Mucosa of rectum (tissue), 2 donors: Measurements from ENCODE around the gene THSD4.

Source experiments
- H3K27ac ChIP-seq, 2 donors: one replicate each; pipeline ENCODE4 v1.7.0; 2013; ENCODE audit warnings: inconsistent platforms in 2 of 2, low read depth in 2 of 2, low read length in 2 of 2
- H3K27me3 ChIP-seq, 2 donors: one replicate each; pipeline ENCODE4 v1.7.0; 2013; ENCODE audit warnings: low read length in 2 of 2; ENCODE audit not compliant: control insufficient read depth in 2 of 2, insufficient read depth in 2 of 2
- H3K36me3 ChIP-seq, 2 donors: one replicate each; pipeline ENCODE4 v1.7.0; 2013; ENCODE audit warnings: low read length in 2 of 2; ENCODE audit not compliant: control insufficient read depth in 2 of 2, insufficient read depth in 2 of 2
- H3K4me1 ChIP-seq, 2 donors: one replicate each; pipeline ENCODE4 v1.7.0; 2013; ENCODE audit warnings: low read length in 2 of 2, mild to moderate bottlenecking in 1 of 2; ENCODE audit not compliant: control insufficient read depth in 2 of 2, insufficient read depth in 2 of 2
- H3K4me3 ChIP-seq, 2 donors: one replicate each; pipeline ENCODE4 v1.7.0; 2013; ENCODE audit warnings: low read length in 2 of 2
- H3K9ac ChIP-seq, 2 donors: one replicate each; pipeline ENCODE4 v1.7.0; 2013; ENCODE audit warnings: low read length in 2 of 2, low read depth in 1 of 2, mild to moderate bottlenecking in 1 of 2
- H3K9me3 ChIP-seq, 2 donors: one replicate each; pipeline ENCODE4 v1.7.0; 2013; ENCODE audit warnings: low read length in 2 of 2; ENCODE audit not compliant: control insufficient read depth in 2 of 2
- donor health status: healthy.
- donor health status: Normal muscosa, but diverticular disease.

Gene THSD4

GRCh38 chr15:71781965-71782265 is 666.6 kb downstream of the THSD4 start:
- Histone ChIP-seq H3K9me3 (no peaks in the 10 kb centered on the region), H3K9ac (no peak overlapping the region), H3K4me1 (peaks cover 3 to 4% of the 10 kb centered on the region in 2 donors), H3K27ac (no peak overlapping the region), H3K4me3 (no peak overlapping the region), H3K36me3 (no peaks in the 10 kb centered on the region), H3K27me3 (no peaks in the 10 kb centered on the region)

- peaks cover 3 to 4% of the 10 kb centered on the region in 2 donors for H3K4me1 ChIP-seq
- no peaks in the 10 kb centered on the region for H3K9me3 ChIP-seq
- H3K27ac ChIP-seq = no peak overlapping the region
These were observed 667.3 kb downstream of the THSD4 start for GRCh38 chr15:71782422-71783165.

GRCh38 chr15:71784719-71785118 is 669.4 kb downstream of the THSD4 start:
- H3K4me3 ChIP-seq = no peak overlapping the region
- H3K4me1 ChIP-seq = peaks cover 3 to 7% of the 10 kb centered on the region in 2 donors
- H3K36me3 ChIP-seq = no peaks in the 10 kb centered on the region
- H3K9ac ChIP-seq = no peak overlapping the region
- H3K9me3 ChIP-seq = no peaks in the 10 kb centered on the region
- H3K27me3 ChIP-seq = no peaks in the 10 kb centered on the region
- no peak overlapping the region for H3K27ac ChIP-seq

More at GRCh38 chr15:71782422-71783165, 667.3 kb downstream of the THSD4 start:
- Histone ChIP-seq H3K27me3 (no peaks in the 10 kb centered on the region), H3K4me3 (no peak overlapping the region), H3K36me3 (no peaks in the 10 kb centered on the region), H3K9ac (no peak overlapping the region)

DNA sequence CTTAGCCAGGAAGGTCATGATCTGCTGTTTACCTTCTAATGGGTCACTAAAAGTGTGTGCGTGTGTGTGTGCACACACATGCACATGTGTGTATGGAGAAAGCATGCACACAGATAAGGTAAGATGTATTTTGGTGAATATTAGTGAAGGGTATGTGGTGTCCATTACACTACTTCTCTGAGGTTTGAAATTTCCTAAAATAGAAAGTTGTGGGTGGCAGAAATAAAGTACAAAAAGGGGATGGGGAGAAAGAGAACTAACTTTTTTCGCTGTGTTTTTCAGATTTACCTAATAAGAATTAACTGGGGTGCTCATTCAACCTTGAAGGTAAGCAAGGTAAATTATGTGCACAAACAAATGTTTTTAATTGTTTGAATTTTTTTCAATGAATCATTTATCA is 670.7 kb downstream of the THSD4 start:
- Histone ChIP-seq H3K9ac (no peak overlapping the region), H3K4me3 (no peak overlapping the region), H3K9me3 (no peaks in the 10 kb centered on the region), H3K27me3 (no peaks in the 10 kb centered on the region), H3K36me3 (no peaks in the 10 kb centered on the region), H3K4me1 (peaks cover 3 to 10% of the 10 kb centered on the region in 2 donors), H3K27ac (no peak overlapping the region)

- Histone ChIP-seq H3K27ac (no peak overlapping the region), H3K4me1 (peaks cover 3 to 15% of the 10 kb centered on the region in 2 donors), H3K27me3 (no peaks in the 10 kb centered on the region), H3K36me3 (no peaks in the 10 kb centered on the region), H3K4me3 (no peak overlapping the region), H3K9me3 (no peaks in the 10 kb centered on the region), H3K9ac (no peak overlapping the region)
These were observed 671.4 kb downstream of the THSD4 start for GRCh38 chr15:71786673-71787072.

- Histone ChIP-seq H3K9me3 (no peaks in the 10 kb centered on the region), H3K36me3 (no peaks in the 10 kb centered on the region), H3K9ac (no peak overlapping the region)
These were observed 673.6 kb downstream of the THSD4 start for GRCh38 chr15:71788646-71789579.

DNA sequence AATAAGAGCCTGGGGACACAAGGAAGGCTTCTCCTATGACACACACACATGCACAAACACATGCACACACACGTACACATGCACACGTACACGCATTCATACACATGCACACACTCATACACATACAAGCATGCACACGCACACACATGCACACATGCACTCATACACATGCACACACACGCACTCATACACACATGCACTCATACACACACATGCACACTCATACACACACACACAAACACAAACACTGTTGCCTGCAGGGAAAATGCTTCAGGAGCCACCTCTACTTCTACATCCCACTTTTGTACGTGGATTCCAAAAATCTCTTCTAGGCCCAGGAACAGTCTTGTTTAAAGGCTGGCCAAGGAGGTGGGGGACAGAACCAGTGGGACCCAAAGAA is 674.3 kb downstream of the THSD4 start:
- Histone ChIP-seq H3K36me3 (no peaks in the 10 kb centered on the region), H3K9ac (no peak overlapping the region), H3K27me3 (no peaks in the 10 kb centered on the region), H3K27ac (no peak overlapping the region), H3K9me3 (no peaks in the 10 kb centered on the region), H3K4me1 (peaks cover 3 to 18% of the 10 kb centered on the region in 2 donors), H3K4me3 (no peak overlapping the region)

More at GRCh38 chr15:71788646-71789579, 673.6 kb downstream of the THSD4 start:
- H3K27ac ChIP-seq = no peak overlapping the region
- H3K27me3 ChIP-seq = no peaks in the 10 kb centered on the region
- no peak overlapping the region for H3K4me3 ChIP-seq
- H3K4me1 ChIP-seq = peaks cover 3 to 18% of the 10 kb centered on the region in 2 donors

DNA sequence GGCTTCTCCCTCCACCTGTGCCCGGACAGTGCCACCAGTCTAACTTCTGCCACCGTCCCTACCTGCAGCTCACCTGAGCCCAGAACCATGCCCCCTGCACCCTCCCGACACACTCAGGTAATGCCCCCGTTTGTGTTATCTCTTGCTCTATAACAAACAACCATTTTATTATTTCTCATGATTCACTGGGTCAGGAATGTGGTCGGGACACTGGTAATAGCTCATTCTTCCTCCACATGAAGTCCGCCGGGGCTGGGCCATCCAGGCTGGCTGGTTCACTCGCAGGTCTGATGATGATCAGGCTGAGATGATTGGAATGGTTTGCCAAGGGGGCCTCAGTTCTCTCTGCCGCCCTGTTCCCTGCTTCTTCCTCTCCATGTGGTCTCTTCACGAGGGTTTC is 674.8 kb downstream of the THSD4 start:
- Histone ChIP-seq H3K4me3 (no peak overlapping the region), H3K9ac (no peak overlapping the region), H3K9me3 (no peaks in the 10 kb centered on the region), H3K27me3 (no peaks in the 10 kb centered on the region), H3K4me1 (peaks cover 3 to 18% of the 10 kb centered on the region in 2 donors), H3K36me3 (no peaks in the 10 kb centered on the region), H3K27ac (peak overlapping the region in 1 of 2 donors; percentile 15)

DNA sequence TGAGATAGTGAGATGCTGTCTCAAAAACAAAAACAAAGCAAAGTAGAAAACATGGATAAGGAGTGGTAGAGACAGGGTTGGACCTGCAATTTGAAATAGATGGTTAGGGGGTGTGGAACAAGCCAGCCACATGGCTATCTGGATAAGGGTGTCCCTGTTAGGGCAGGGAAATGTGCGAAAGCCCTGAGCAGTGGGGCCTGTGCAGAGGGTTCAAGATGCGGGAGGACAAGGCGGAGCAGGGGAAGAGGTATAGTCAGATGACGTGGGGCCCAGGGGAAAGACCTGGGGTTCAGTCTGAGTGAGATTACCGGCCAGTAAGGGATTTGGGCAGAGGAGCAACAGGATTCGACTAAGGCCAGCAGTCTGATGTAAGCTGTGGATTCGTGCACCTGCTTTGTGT is 676.7 kb downstream of the THSD4 start:
- Histone ChIP-seq H3K9me3 (no peaks in the 10 kb centered on the region), H3K27me3 (no peaks in the 10 kb centered on the region), H3K9ac (no peak overlapping the region), H3K27ac (no peak overlapping the region), H3K36me3 (no peaks in the 10 kb centered on the region), H3K4me3 (no peak overlapping the region), H3K4me1 (peaks cover 3 to 18% of the 10 kb centered on the region in 2 donors)

GRCh38 chr15:71792521-71792920 is 677.2 kb downstream of the THSD4 start:
- peaks cover 3 to 18% of the 10 kb centered on the region in 2 donors for H3K4me1 ChIP-seq
- no peaks in the 10 kb centered on the region for H3K27me3 ChIP-seq
- no peaks in the 10 kb centered on the region for H3K36me3 ChIP-seq
- no peak overlapping the region for H3K4me3 ChIP-seq
- no peak overlapping the region for H3K27ac ChIP-seq
- no peaks in the 10 kb centered on the region for H3K9me3 ChIP-seq
- H3K9ac ChIP-seq = no peak overlapping the region
